Common myeloid progenitor, CD34-positive (primary cell): Measurements from ENCODE around the gene RFC2.

Experiments used
- CTCF ChIA-PET: fragments of 350-600 bp; sonication (Branson Sonifier 250); formaldehyde crosslinking; loops from one replicate; lab custom pipeline; 2021; ENCODE audit warnings: antibody characterized with exemption; lab: Charles Lee
- POLR2A ChIA-PET: fragments of 350-600 bp; sonication (Branson Sonifier 250); formaldehyde crosslinking; loops from one replicate; lab custom pipeline; 2021; ENCODE audit warnings: antibody characterized with exemption; lab: Charles Lee
- DNase-seq, 3 donors: peaks; one replicate each; pipeline versions ENCODE4 v3.0.0 to v3.0.0-alpha.2; 2013
- H3K27ac ChIP-seq, 2 experiments: 1 replicate in 1 of 2; 2 replicates in 1 of 2; pipeline ENCODE4 v1.7.0; 2013; ENCODE audit warnings: inconsistent platforms in 2 of 2, low read length in 2 of 2, mild to moderate bottlenecking in 2 of 2, low read depth in 1 of 2, moderate library complexity in 1 of 2; ENCODE audit not compliant: severe bottlenecking in 2 of 2, insufficient read depth in 1 of 2, poor library complexity in 1 of 2
- H3K27me3 ChIP-seq, 5 experiments: replicated peaks in 2 of 5; 1 replicate in 3 of 5; 2 replicates in 2 of 5; pipeline versions ENCODE4 v1.6.1 to v1.7.0; 2013; ENCODE audit warnings: low read length in 4 of 5, mild to moderate bottlenecking in 2 of 5, moderate library complexity in 2 of 5, inconsistent platforms in 1 of 5; ENCODE audit not compliant: insufficient read depth in 5 of 5, control insufficient read depth in 4 of 5
- H3K36me3 ChIP-seq, 4 experiments: 1 replicate in 2 of 4; 2 replicates in 2 of 4; pipeline versions ENCODE4 v1.6.1 to v1.7.0; 2013; ENCODE audit warnings: low read length in 3 of 4, control low read depth in 1 of 4, mild to moderate bottlenecking in 1 of 4; ENCODE audit not compliant: control insufficient read depth in 4 of 4, insufficient read depth in 4 of 4
- H3K4me1 ChIP-seq, 4 experiments: 1 replicate in 3 of 4; 2 replicates in 1 of 4; pipeline versions ENCODE4 v1.6.1 to v1.7.1; 2013; ENCODE audit warnings: low read length in 3 of 4, mild to moderate bottlenecking in 3 of 4, control low read depth in 1 of 4, inconsistent platforms in 1 of 4, moderate library complexity in 1 of 4; ENCODE audit not compliant: control insufficient read depth in 4 of 4, insufficient read depth in 4 of 4; ENCODE audit errors: control extremely low read depth in 1 of 4
- H3K4me3 ChIP-seq, 7 experiments: 1 replicate in 4 of 7; 2 replicates in 3 of 7; pipeline versions ENCODE4 v1.5.1 to v1.7.0; 2013; ENCODE audit warnings: mild to moderate bottlenecking in 7 of 7, low read length in 6 of 7, moderate library complexity in 6 of 7, inconsistent platforms in 2 of 7, low read depth in 2 of 7, control low read depth in 1 of 7; ENCODE audit not compliant: insufficient read depth in 4 of 7, control insufficient read depth in 1 of 7; ENCODE audit errors: extremely low read depth in 1 of 7
- H3K9me3 ChIP-seq, 5 experiments: 1 replicate in 4 of 5; 2 replicates in 1 of 5; pipeline versions ENCODE4 v1.6.1 to v1.7.1; 2013; ENCODE audit warnings: low read length in 4 of 5, mild to moderate bottlenecking in 2 of 5, inconsistent platforms in 1 of 5, low read depth in 1 of 5, moderate library complexity in 1 of 5; ENCODE audit not compliant: control insufficient read depth in 4 of 5, insufficient read depth in 2 of 5; ENCODE audit errors: control extremely low read depth in 1 of 5
- WGBS: methylation state at CpG from one replicate; pipeline ENCODE4 v1.1.5; 2013; ENCODE audit not compliant: insufficient coverage; 5-methylcytosine and 5-hydroxymethylcytosine counted together

RFC2 gene

DNA sequence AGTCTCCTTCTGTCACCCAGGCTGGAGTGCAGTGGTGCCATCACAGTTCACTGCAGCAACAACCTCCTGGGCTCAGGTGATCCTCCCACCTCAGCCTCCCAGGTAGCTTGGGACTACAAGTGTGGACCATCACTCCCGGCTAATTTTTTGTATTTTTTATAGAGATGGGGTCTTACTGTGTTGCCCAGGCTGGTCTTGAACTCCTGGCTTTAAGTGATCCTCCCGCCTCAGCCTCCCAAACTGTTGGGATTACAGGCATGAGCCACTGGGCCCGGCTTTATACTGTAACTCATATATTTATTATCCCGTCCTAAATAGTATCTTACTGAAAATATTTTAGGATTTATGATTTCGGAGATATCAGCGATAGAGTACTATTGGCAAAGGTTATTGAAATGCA is 69.2 kb downstream of the RFC2 start:
- no peak for DNase-seq
- no peaks in the 10 kb centered on the region for H3K27me3 ChIP-seq
- ChIA-PET CTCF (interaction anchor here (3.0 to 4.3 kb wide), 2 partner anchors 9 to 117 kb away, joined by 15 to 23 read pairs; no protein-coding TSS in a partner anchor), POLR2A (interaction anchor here (2.1 kb wide), 1 partner anchor 10 kb away, joined by 5 read pairs; the partner anchor contains the start of gene EIF4H)
- H3K27ac ChIP-seq, result peak overlapping the region in 1 of 2 experiments; percentile 26
- H3K4me1 ChIP-seq, result peaks cover 20 to 40% (median 31%) of the 10 kb centered on the region in 4 experiments
- 89% methylated on average over 2 of the region's 6 CpGs for WGBS
- H3K9me3 ChIP-seq, result no peaks in the 10 kb centered on the region
- peaks cover 21 to 66% (median 39%) of the 10 kb centered on the region in 4 experiments for H3K36me3 ChIP-seq
- peak overlapping the region in 1 of 7 experiments; percentile 60 for H3K4me3 ChIP-seq

DNA sequence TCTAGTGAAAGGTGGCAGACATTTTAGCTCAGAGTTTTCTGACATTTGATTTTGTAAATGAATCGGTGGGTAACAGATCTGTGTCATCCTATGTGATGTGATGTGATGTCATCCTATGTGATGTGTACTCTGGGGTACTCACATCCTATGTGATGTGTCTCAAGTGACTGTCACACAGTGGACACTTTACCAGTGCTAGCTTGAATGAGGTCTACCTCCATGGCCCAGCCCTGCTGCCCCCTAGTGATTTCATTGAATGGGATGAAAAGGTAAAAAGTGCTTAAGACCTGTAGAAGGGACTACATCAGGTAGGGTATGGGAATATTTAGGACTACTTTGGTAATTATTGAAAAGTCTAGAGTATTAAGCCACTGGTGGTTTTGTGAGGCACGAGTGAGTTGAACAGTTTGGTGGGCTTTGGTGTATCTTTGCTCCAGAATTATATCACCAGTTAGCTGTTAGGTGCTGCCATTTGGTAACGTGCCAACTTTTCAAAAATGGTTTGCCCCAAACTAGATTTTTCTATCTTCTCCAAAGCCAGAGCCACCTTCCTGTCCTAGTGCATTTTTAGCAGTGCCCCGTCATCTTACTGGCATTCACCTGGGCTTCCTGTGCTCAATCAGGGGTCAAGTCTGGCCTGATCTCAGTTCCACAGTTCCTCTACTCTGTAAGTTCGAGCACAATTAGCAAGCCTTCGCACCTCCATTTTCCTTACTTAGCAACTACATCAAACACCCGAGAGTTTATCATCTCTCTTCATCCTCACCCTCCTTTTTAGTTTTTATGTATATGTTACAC is 70.3 kb downstream of the RFC2 start:
- H3K27ac ChIP-seq, result no peak overlapping the region
- no peak overlapping the region for H3K4me3 ChIP-seq
- H3K36me3 ChIP-seq, result peaks cover 18 to 62% (median 33%) of the 10 kb centered on the region in 4 experiments
- DNase-seq, result peak; percentile 37 to 45 (median 39)
- WGBS, result 60% methylated on average over 4 of the region's 7 CpGs
- ChIA-PET CTCF (interaction anchor here (0.8 to 4.3 kb wide), 10 partner anchors 9 to 329 kb away, joined by 3 to 23 read pairs (median 4); partner anchors contain the start of gene EIF4H), POLR2A (interaction anchor here (0.7 to 2.1 kb wide), 2 partner anchors 9 to 10 kb away, joined by 3 to 5 read pairs; partner anchors contain the start of gene EIF4H)
- peaks cover 20 to 44% (median 34%) of the 10 kb centered on the region in 4 experiments for H3K4me1 ChIP-seq
- H3K27me3 ChIP-seq, result no peaks in the 10 kb centered on the region
- no peaks in the 10 kb centered on the region for H3K9me3 ChIP-seq

DNA sequence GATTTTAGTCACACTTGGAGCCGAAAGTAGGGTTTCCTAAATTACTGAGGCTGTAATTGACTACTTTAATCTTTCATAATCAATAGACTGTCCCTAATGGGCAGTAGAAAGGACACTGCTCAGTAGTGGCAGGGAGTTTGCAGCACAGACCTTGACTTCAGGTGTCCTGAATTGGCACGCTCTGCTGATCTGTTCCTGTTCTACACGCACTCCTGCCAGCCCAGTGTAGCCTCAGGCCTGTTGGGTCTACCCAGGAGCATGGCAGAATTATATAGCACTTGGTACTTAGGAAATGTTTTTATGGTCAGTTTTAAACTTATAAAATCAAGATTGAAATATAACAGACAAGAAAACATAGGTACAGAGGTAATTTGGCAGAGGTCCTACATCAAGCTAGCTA is 71.1 kb downstream of the RFC2 start:
- H3K36me3 ChIP-seq, result peaks cover 11 to 60% (median 27%) of the 10 kb centered on the region in 4 experiments
- H3K27me3 ChIP-seq, result no peaks in the 10 kb centered on the region
- H3K4me3 ChIP-seq, result no peak overlapping the region
- no peak for DNase-seq
- ChIA-PET POLR2A (interaction anchor here (2.1 kb wide), 1 partner anchor 9 kb away, joined by 5 read pairs; the partner anchor contains the start of gene EIF4H), CTCF (interaction anchor here (0.8 to 4.3 kb wide), 9 partner anchors 8 to 328 kb away, joined by 3 to 23 read pairs (median 4); partner anchors contain the start of gene EIF4H)
- H3K27ac ChIP-seq, result no peak overlapping the region
- peaks cover 20 to 51% (median 38%) of the 10 kb centered on the region in 4 experiments for H3K4me1 ChIP-seq
- no peaks in the 10 kb centered on the region for H3K9me3 ChIP-seq
- 86% methylated on average over 1 of the region's 3 CpGs for WGBS

DNA sequence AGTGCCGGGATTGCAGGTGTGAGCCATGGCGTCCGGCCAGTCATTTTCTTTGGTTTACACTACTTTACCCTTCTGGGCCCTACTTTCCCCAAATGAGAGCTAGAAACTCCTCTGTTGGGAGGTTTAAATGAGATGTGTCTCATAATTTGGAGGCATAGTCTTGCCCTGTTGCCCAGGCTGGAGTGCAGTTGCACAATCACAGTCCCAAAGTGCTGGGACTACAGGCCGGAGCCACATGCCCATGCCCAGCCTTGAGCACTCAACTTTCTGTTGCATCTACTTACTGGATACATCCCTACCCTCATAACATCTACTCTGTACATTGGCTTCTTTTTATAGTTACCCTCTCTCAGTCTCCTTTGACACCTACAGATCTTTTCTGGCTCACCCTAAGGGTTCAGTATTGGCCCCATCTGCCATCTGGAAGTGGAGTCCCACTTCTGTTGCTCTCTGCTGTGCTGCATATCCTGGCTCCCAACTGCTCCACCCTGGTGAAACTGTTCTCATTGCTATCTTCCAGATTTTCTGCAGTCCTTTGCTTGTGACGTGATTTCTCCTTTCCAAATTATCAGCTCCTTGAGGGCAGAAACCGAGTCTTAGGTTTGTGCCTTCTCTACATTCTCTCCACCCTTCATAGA is 71.6 kb downstream of the RFC2 start:
- H3K4me3 ChIP-seq, result no peak overlapping the region
- ChIA-PET CTCF (interaction anchor here (1.1 to 4.3 kb wide), 6 partner anchors 11 to 318 kb away, joined by 3 to 23 read pairs (median 6); no protein-coding TSS in a partner anchor), POLR2A (no interaction called here)
- H3K4me1 ChIP-seq, result peaks cover 22 to 56% (median 44%) of the 10 kb centered on the region in 4 experiments
- 89% methylated on average over 1 of the region's 6 CpGs for WGBS
- no peak for DNase-seq
- no peaks in the 10 kb centered on the region for H3K27me3 ChIP-seq
- no peaks in the 10 kb centered on the region for H3K9me3 ChIP-seq
- H3K36me3 ChIP-seq, result peaks cover 10 to 60% (median 22%) of the 10 kb centered on the region in 4 experiments
- H3K27ac ChIP-seq, result no peak overlapping the region

DNA sequence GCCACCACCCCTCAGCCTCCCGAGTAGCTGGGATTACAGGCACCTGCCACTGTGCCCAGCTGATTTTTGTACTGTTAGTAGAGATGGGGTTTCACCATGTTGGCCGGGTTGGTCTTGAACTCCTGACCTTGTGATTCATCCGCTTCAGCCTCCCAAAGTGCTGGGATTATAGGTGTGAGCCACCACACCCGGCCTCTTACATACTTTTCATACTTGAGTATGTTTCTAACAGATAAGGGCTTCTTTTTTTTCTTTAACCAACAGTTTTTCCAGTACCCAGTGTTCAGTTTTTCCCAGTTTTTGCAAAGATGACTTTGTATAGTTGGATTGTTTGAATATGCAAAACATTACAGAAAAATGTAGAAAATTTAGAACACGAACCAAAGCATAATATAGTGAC is 72.4 kb downstream of the RFC2 start:
- H3K9me3 ChIP-seq, result no peaks in the 10 kb centered on the region
- WGBS, result 50% methylated on average over 2 of the region's 5 CpGs
- no peak overlapping the region for H3K4me3 ChIP-seq
- H3K4me1 ChIP-seq, result peaks cover 27 to 62% (median 50%) of the 10 kb centered on the region in 4 experiments
- no peak overlapping the region for H3K27ac ChIP-seq
- POLR2A ChIA-PET, result no interaction called here
- DNase-seq, result no peak
- CTCF ChIA-PET, result interaction anchor here (1.1 to 4.3 kb wide), 4 partner anchors 8 to 24 kb away, joined by 3 to 23 read pairs (median 5); no protein-coding TSS in a partner anchor
- peaks cover 10 to 59% (median 20%) of the 10 kb centered on the region in 4 experiments for H3K36me3 ChIP-seq
- no peaks in the 10 kb centered on the region for H3K27me3 ChIP-seq
